Lower leg skin (tissue), 4 donors: ENCODE measurements around the gene COL6A2. TPM values are rescaled to one million over a fixed set of nuclear protein-coding genes. Genes with fewer than 3 reads are reported as not detected.

Experiments used
- DNase-seq, 2 donors: peaks; one replicate each; pipeline ENCODE4 v3.0.0-alpha.2; 2019; ENCODE audit warnings: low spot score in 2 of 2
- H3K4me3 ChIP-seq: fragments of 200-600 bp; sonication (generic); 2 replicates; pipeline ENCODE4 v1.5.1; 2017; ENCODE audit warnings: mild to moderate bottlenecking, low read depth; ENCODE audit not compliant: poor library complexity, severe bottlenecking
- POLR2A ChIP-seq, 2 donors: fragments of 450-650 bp; IDR thresholded peaks; one replicate each; pipeline ENCODE4 v1.6.1; 2016 to 2017; ENCODE audit warnings: antibody characterized with exemption in 2 of 2, mild to moderate bottlenecking in 1 of 2, moderate library complexity in 1 of 2
- WGBS, 2 donors: methylation state at CpG; one replicate each; pipeline ENCODE4 v1.1.5; 2018; 5-methylcytosine and 5-hydroxymethylcytosine counted together
- intact Hi-C: fragments of 100-400 bp; cut with DNase I; formaldehyde crosslinking; loops from one replicate; pipeline ENCODE4 v1.15.0; 2023; ENCODE audit warnings: low total_unique reads
- total RNA-seq, 4 donors: library from RNA; depleted of rRNA; stranded (reverse); fragments of >200 nt; gene quantifications; one replicate each; pipeline ENCODE4 v1.1.0, GENCODE V29; 2016
- TF ChIP-seq, protein P1 (sequence below), 3 donors: fragments of 450-650 bp; IDR thresholded peaks; one replicate each; pipeline ENCODE4 v1.5.1; 2016; ENCODE audit warnings: antibody characterized with exemption in 3 of 3, mild to moderate bottlenecking in 3 of 3, moderate library complexity in 2 of 3

Gene COL6A2
- total RNA-seq, 4 donors from 2014 or later: 137 to 543 (median 164) TPM

DNA sequence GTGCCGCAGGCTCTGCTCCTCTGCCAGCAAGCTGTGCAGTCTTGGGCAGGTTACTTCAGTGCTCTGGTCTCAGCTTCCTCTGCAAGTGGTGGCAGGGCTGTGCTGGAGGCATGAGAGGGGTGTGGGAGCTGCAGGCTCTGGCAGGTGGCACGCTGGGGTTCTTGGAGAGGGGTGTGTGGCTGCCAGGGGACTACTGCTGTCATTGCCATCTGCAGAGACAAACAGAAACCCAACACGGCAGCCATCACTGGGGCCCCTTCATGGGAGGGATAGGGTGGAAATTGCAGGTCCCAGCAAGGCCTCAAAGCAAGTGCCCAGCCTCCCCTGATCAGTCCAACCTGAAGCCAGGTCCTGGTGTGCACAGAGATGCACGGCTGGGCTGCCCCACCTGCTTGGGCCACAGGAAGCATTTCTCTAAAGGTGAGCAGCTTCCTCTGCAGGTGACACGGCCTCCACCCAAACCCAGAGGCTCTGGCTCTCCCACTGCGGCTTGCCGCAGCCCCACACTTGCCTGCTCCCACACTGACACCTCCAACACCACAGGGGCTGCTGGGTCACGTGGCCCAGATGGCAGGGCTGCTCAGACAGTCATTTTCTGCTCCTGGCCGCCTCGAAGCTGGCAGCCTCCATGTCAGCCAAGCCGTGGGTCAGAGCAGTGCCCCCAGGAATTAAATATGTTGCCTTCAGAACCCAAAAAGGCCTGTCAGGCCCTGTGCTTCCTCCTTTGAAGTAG, 4.1 kb upstream of the COL6A2 start:
- 66 to 69% methylated on average over 9 to 11 of the region's 11 CpGs for WGBS, 2 donors
- TF ChIP-seq, protein P1, sequence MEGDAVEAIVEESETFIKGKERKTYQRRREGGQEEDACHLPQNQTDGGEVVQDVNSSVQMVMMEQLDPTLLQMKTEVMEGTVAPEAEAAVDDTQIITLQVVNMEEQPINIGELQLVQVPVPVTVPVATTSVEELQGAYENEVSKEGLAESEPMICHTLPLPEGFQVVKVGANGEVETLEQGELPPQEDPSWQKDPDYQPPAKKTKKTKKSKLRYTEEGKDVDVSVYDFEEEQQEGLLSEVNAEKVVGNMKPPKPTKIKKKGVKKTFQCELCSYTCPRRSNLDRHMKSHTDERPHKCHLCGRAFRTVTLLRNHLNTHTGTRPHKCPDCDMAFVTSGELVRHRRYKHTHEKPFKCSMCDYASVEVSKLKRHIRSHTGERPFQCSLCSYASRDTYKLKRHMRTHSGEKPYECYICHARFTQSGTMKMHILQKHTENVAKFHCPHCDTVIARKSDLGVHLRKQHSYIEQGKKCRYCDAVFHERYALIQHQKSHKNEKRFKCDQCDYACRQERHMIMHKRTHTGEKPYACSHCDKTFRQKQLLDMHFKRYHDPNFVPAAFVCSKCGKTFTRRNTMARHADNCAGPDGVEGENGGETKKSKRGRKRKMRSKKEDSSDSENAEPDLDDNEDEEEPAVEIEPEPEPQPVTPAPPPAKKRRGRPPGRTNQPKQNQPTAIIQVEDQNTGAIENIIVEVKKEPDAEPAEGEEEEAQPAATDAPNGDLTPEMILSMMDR (IDR thresholded peaks at IDR 0.05): no peak
- TF ChIP-seq POLR2A (IDR thresholded peaks at IDR 0.05): no peak
- DNase-seq: peak in 1 of 2 donors; percentile 86
- intact Hi-C loops: loop anchor here (10.0 kb wide), 1 partner anchor 119 kb away; no protein-coding TSS in a partner anchor
- H3K4me3 ChIP-seq: no peak overlapping the region

DNA sequence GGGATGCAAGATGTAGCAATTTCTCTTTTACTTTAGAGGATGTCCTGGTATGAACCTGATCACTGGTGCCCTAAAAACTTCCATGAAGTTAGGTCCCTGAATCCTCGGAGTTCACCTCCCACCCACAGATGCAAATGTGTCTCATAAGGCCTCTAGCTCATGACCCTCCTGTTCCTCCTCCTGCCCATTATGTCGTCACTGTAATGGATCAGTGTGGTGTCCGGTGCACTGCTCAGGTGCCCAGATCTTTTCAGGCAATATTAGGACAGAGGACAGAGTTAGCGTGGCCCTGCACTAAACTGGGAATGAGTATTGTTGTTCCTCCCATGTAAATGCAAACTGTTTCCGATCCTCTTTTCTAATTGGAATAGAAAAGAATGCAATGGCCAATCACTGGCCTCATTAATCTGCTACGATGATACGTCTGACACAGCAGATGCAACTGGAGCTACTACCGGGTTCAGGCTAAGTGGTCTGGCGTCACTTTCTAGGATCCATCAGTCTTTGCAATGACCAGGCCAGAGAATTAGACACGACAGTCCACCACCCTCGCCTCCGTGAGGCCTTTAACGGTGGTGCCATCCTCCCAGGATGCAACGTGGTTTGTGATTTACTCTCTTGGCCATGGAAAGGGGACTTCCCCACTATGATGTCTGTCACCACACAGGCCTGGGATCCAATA, 3.4 kb upstream of the COL6A2 start:
- DNase-seq: no peak
- TF ChIP-seq POLR2A (IDR thresholded peaks at IDR 0.05): no peak
- TF ChIP-seq, protein P1 (IDR thresholded peaks at IDR 0.05): no peak
- intact Hi-C loops: loop anchor here (10.0 kb wide), 1 partner anchor 120 kb away; no protein-coding TSS in a partner anchor
- 82 to 83% methylated on average over 14 of the region's 14 CpGs for WGBS, 2 donors
- no peak overlapping the region for H3K4me3 ChIP-seq

DNA sequence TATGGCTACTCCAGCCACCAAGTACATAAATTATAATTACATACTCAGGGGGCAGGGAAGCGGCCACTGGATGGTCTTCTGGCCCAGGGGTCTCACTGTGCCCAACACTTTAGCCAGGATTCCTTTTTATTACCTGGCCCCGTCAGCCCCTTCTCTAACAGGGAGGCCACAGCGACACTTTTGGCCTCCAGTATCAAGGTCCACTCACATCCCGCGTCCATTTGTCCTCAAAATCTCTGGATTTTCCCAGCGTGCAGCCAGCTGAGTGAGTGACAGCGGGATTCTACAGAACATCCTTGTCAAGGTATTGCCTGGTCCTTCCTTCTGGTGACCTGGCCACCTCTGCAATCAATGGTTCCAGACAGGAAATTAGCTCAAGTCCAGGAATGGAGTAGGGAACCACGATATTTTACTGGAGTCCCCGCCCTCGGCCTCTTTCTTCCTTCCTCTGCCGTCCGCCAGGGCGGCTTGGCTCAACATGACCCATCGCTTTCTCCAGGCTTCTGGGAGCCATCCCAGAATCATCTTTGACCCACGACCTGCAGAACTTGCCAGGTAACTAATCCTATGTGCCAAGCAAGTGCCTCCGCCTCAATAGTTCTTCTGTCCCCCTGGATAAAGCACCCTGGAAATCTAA, 2.7 kb upstream of the COL6A2 start:
- TF ChIP-seq POLR2A (IDR thresholded peaks at IDR 0.05): no peak
- TF ChIP-seq, protein P1 (IDR thresholded peaks at IDR 0.05): no peak
- DNase-seq: peak; percentile 17 to 70
- no peak overlapping the region for H3K4me3 ChIP-seq
- intact Hi-C loops: loop anchor here (10.0 kb wide), 1 partner anchor 120 kb away; no protein-coding TSS in a partner anchor
- WGBS, 2 donors: 62 to 63% methylated on average over 16 of the region's 16 CpGs

DNA sequence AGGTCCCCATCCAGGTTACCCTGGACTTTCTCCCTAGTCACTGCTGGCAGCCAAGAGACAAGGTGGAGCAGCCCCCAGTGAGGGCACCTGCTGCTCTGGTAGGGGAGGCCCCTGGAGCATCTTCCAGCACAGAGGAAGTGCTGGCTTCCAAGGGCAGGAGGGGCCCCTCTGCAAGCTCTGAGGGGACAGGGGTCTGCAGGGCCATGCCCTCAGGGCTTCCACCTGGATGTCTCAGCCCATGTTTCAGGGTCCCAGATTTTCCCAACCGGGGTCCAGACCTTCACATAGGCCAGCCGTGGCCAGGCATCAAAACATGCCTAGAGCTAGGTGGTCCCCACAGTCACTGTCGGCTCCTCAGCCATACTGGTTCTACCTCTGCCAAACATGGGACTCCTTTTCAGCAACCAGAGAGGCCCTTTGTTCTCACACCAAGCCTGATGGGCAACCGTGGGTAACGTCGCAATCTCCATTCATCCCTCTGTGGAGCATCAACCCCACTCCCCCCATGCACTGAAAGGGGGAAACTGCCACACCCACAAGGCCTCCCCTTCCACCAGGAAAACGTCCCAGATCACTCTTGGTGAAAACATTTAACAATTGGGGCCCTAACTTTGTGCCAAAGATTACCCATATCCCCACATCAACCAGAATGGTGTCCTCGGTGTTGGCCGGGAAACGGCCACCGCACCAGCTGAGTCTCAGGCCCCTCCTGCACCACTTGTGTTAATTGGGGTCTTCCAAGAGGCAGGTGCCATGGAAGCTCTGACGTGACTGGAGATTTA, 1.9 kb upstream of the COL6A2 start:
- WGBS, 2 donors: 83 to 91% methylated on average over 12 of the region's 12 CpGs
- no peak for TF ChIP-seq POLR2A (IDR thresholded peaks at IDR 0.05)
- TF ChIP-seq, protein P1 (IDR thresholded peaks at IDR 0.05): no peak
- intact Hi-C loops: loop anchor here (10.0 kb wide), 1 partner anchor 121 kb away; no protein-coding TSS in a partner anchor
- peak; percentile 13 to 80 for DNase-seq
- no peak overlapping the region for H3K4me3 ChIP-seq

DNA sequence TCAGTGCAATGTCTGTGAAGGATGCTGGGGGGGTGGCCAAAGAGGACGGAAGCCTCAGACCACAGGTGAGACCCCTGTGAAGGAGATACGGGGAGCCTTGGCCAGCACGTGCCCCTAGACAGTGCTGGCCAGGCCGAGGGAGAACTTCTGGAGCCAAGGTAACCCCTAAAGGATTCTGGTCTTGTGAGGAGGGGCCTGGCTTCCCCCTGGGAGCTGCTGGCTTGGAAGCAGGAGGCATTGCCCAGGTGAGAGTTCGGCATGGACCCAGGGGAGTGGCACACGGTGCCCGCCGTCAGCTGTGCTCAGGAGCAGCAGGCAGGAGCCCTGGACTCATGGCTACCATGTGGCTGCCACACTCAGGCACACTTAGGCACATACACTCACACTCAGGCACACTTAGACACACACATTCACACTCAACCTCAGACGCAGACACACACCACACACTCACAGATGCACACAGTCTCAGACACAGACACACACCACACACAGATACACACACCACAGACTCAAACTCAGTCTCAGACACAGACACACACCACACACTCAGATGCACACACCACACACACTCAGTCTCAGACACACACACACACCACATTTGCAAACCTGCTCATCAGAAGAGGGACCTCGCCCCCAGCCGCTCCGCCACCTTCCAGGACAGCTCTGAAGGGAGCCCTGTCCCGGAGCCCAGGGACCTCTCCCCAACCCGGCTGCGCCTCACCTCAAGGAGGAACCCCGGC, 1.1 kb upstream of the COL6A2 start:
- intact Hi-C loops: loop anchor here (10.0 kb wide), 1 partner anchor 122 kb away; no protein-coding TSS in a partner anchor
- no peak for TF ChIP-seq POLR2A (IDR thresholded peaks at IDR 0.05)
- TF ChIP-seq, protein P1 (IDR thresholded peaks at IDR 0.05): no peak
- WGBS, 2 donors: 77 to 81% methylated on average over 8 to 13 of the region's 16 CpGs
- H3K4me3 ChIP-seq: no peak overlapping the region
- DNase-seq: peak; percentile 22 to 81
